Measurements from ENCODE around the gene HEXA. TPM values are rescaled to one million over a fixed set of nuclear protein-coding genes. Genes with fewer than 3 reads are reported as not detected.
A peak's percentile ranks its signal among the peaks of the same experiment; 100 is the strongest.

The HEXA gene
- polyA plus RNA-seq, 2 of the 4 experiments (the other 2 are of a cell fraction), result 112 to 148 TPM

DNA sequence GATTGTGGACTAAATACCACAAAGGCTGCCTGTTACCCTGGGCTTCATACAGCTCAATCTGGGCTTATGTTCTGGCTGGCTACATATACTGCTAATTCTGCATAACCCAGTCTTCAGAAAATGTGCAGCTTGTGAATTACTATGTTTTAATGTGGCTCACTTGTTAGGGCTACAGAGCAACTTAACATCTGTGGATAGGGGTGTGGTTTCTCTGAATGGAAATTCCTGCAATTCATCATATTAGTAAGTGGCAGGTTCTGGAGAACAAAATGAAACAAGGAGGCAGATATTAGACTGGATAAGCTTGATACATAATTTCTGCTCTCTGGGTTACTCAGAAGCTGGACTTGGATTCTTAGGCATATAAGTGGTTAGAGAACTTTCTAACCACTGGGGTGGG, 29.0 kb upstream of the HEXA start:
- Histone ChIP-seq H3K4me2 (no peak overlapping the region), H3K4me3 (no peak overlapping the region), H3K27ac (no peak overlapping the region), H3K9me3 (no peaks in the 10 kb centered on the region), H3K4me1 (no peaks in the 10 kb centered on the region)
- CTCF ChIA-PET, result interaction anchor here (0.7 to 1.6 kb wide), 4 partner anchors 16 to 195 kb away, joined by 3 to 6 read pairs (median 3); no protein-coding TSS in a partner anchor
- DNase-seq (ENCODE audit: low read depth in 1 of 2, low spot score in 1 of 2), result no peak
- ATAC-seq, result no peak
- POLR2A ChIA-PET, result no interaction called here
- TF ChIP-seq TP53 (CRISPR knock-in tag; IDR thresholded peaks at IDR 0.05) (no peak), RFX5 (IDR thresholded peaks at IDR 0.05) (no peak)
- FAIRE-seq, result peak; percentile 46

DNA sequence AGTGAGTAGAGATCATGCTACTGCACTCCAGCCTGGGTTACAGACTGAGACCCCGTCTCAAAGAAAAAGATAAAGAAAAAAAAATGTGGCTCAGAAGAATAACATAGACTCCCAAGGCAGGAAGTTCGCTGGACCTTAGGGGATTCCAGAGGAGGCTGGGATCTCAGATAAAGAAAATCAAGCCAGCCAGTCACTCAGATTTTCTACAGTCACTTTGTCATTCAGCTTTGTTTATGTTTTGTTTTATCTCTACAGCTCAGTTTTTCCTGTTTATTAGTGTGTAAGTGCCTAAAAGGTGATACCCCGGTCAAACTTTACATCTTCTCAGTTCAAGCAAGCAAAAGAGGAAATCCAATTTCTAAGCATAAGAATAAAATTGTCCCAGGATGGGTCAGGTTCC, 28.5 kb upstream of the HEXA start:
- Histone ChIP-seq H3K4me3 (no peak overlapping the region), H3K9me3 (no peaks in the 10 kb centered on the region), H3K4me2 (no peak overlapping the region), H3K4me1 (no peaks in the 10 kb centered on the region), H3K27ac (no peak overlapping the region)
- FAIRE-seq (peak; percentile 7), ATAC-seq (no peak), DNase-seq (ENCODE audit: low read depth in 1 of 2, low spot score in 1 of 2) (no peak)
- CTCF ChIA-PET, result interaction anchor here (0.7 to 1.6 kb wide), 4 partner anchors 15 to 196 kb away, joined by 3 to 6 read pairs (median 3); no protein-coding TSS in a partner anchor
- 1% methylated on average over 3 of the region's 3 CpGs for WGBS (ENCODE audit: missing lambda C conversion rate)
- TF ChIP-seq HOXA7 (CRISPR knock-in tag; IDR thresholded peaks at IDR 0.05) (no peak), FOXS1 (CRISPR knock-in tag; IDR thresholded peaks at IDR 0.05) (no peak), POLR2AphosphoS2 (conservative IDR thresholded peaks at IDR 0.05; ENCODE audit: low read length) (no peak), ZC3H11A (IDR thresholded peaks at IDR 0.05) (no peak), EP300 (IDR thresholded peaks at IDR 0.05) (no peak), RNF2 (IDR thresholded peaks at IDR 0.05; ENCODE audit: borderline replicate concordance, low read depth) (no peak), CBX8 (IDR thresholded peaks at IDR 0.05) (no peak), NFE2L2 (conservative IDR thresholded peaks at IDR 0.05; ENCODE audit: low read length) (no peak), CEBPB (IDR thresholded peaks at IDR 0.05) (no peak), FOSB (CRISPR knock-in tag; IDR thresholded peaks at IDR 0.05) (no peak), PHF8 (IDR thresholded peaks at IDR 0.05; ENCODE audit: borderline replicate concordance, low read depth) (no peak)
- TF ChIP-seq, protein P1, sequence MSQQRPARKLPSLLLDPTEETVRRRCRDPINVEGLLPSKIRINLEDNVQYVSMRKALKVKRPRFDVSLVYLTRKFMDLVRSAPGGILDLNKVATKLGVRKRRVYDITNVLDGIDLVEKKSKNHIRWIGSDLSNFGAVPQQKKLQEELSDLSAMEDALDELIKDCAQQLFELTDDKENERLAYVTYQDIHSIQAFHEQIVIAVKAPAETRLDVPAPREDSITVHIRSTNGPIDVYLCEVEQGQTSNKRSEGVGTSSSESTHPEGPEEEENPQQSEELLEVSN (IDR thresholded peaks at IDR 0.05; ENCODE audit: borderline replicate concordance, low read depth), result no peak
- TF ChIP-seq, protein P2, sequence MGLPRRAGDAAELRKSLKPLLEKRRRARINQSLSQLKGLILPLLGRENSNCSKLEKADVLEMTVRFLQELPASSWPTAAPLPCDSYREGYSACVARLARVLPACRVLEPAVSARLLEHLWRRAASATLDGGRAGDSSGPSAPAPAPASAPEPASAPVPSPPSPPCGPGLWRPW (IDR thresholded peaks at IDR 0.05), result no peak
- POLR2A ChIA-PET, result no interaction called here

DNA sequence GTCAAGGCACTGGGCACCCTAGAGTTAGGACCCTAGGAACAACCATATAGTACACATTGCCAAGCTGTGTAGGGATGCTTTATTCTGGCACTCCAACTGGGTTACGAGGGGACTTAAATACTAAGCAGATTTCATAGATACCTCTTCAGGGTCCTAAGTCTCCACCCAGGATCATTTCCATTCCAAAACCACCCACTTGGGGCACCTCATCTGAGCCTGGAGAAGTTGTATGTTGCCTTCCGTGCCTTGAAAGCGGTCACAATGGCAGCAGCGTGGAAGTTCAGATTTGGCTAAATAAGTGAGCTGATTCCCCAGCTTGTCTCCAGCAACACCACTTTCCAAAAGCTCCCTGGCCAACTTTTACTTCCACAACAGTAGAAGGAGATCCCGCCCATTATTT, 26.9 kb upstream of the HEXA start:
- WGBS (ENCODE audit: missing lambda C conversion rate), result 42% methylated on average over 5 of the region's 5 CpGs
- Histone ChIP-seq H3K4me1 (no peaks in the 10 kb centered on the region), H3K9me3 (no peaks in the 10 kb centered on the region), H3K4me3 (no peak overlapping the region), H3K4me2 (peak overlapping the region; percentile 53), H3K27ac (no peak overlapping the region)
- ATAC-seq (peak; percentile 52 to 63; a peak in 4 of 6 replicates), FAIRE-seq (no peak), DNase-seq (ENCODE audit: low read depth in 1 of 2, low spot score in 1 of 2) (no peak)
- TF ChIP-seq SMC3 (IDR thresholded peaks at IDR 0.05) (no peak), JUNB (IDR thresholded peaks at IDR 0.05) (no peak), RCOR1 (IDR thresholded peaks at IDR 0.05; ENCODE audit: low read depth, low read length) (no peak), ZSCAN20 (CRISPR knock-in tag; IDR thresholded peaks at IDR 0.05) (no peak), HOXB13 (CRISPR knock-in tag; IDR thresholded peaks at IDR 0.05; ENCODE audit: low read depth) (no peak), EHMT2 (IDR thresholded peaks at IDR 0.05; ENCODE audit: low read depth) (no peak), CBX8 (IDR thresholded peaks at IDR 0.05) (no peak), POLR2AphosphoS2 (conservative IDR thresholded peaks at IDR 0.05; ENCODE audit: low read length) (no peak), CHD2 (IDR thresholded peaks at IDR 0.05; ENCODE audit: low read length, partially characterized antibody) (no peak), HOXB5 (CRISPR knock-in tag; IDR thresholded peaks at IDR 0.05) (no peak), CBX2 (IDR thresholded peaks at IDR 0.05; ENCODE audit: borderline replicate concordance, low read depth) (no peak), FOXS1 (CRISPR knock-in tag; IDR thresholded peaks at IDR 0.05) (no peak), RAD21 (conservative IDR thresholded peaks at IDR 0.05 in 1 of 2, IDR thresholded peaks at IDR 0.05 in 1 of 2) (no peak), NR3C1 (IDR thresholded peaks at IDR 0.05) (no peak), NFE2L2 (conservative IDR thresholded peaks at IDR 0.05; ENCODE audit: low read length) (no peak), JUN (IDR thresholded peaks at IDR 0.05) (no peak)
- TF ChIP-seq, protein P3, sequence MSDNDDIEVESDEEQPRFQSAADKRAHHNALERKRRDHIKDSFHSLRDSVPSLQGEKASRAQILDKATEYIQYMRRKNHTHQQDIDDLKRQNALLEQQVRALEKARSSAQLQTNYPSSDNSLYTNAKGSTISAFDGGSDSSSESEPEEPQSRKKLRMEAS (IDR thresholded peaks at IDR 0.05), result no peak
- TF ChIP-seq, protein P2 (IDR thresholded peaks at IDR 0.05), result no peak
- TF ChIP-seq, protein P4, sequence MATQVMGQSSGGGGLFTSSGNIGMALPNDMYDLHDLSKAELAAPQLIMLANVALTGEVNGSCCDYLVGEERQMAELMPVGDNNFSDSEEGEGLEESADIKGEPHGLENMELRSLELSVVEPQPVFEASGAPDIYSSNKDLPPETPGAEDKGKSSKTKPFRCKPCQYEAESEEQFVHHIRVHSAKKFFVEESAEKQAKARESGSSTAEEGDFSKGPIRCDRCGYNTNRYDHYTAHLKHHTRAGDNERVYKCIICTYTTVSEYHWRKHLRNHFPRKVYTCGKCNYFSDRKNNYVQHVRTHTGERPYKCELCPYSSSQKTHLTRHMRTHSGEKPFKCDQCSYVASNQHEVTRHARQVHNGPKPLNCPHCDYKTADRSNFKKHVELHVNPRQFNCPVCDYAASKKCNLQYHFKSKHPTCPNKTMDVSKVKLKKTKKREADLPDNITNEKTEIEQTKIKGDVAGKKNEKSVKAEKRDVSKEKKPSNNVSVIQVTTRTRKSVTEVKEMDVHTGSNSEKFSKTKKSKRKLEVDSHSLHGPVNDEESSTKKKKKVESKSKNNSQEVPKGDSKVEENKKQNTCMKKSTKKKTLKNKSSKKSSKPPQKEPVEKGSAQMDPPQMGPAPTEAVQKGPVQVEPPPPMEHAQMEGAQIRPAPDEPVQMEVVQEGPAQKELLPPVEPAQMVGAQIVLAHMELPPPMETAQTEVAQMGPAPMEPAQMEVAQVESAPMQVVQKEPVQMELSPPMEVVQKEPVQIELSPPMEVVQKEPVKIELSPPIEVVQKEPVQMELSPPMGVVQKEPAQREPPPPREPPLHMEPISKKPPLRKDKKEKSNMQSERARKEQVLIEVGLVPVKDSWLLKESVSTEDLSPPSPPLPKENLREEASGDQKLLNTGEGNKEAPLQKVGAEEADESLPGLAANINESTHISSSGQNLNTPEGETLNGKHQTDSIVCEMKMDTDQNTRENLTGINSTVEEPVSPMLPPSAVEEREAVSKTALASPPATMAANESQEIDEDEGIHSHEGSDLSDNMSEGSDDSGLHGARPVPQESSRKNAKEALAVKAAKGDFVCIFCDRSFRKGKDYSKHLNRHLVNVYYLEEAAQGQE (IDR thresholded peaks at IDR 0.05), result no peak
- POLR2A ChIA-PET, result interaction anchor here (0.6 kb wide), 1 partner anchor 63 kb away, joined by 3 read pairs; no protein-coding TSS in a partner anchor
- CTCF ChIA-PET, result no interaction called here

All from A549 (cell line).